Karpas-422 (cell line): ENCODE data around the gene ZSCAN5A. TPM values are rescaled to one million over a fixed set of nuclear protein-coding genes. Genes with fewer than 3 reads are reported as not detected.
"Not testable (repeated sequence)": the region's sequence is repeated elsewhere in the genome, so short reads cannot be mapped to it uniquely, and the experiment has no call there.

Experiments
- DNase-seq: peaks from one replicate; pipeline ENCODE4 v3.0.0-alpha.2; 2015
- H2AFZ ChIP-seq: fragments of 200-600 bp; sonication (generic); 2 replicates; pipeline ENCODE4 v1.6.1; 2014; ENCODE audit warnings: antibody characterized with exemption, low read length, mixed read lengths
- H3K27ac ChIP-seq: fragments of 200-600 bp; sonication (generic); 2 replicates; pipeline ENCODE4 v1.5.1; 2014; ENCODE audit warnings: mild to moderate bottlenecking, low read length, moderate library complexity
- H3K27me3 ChIP-seq: fragments of 200-600 bp; sonication (generic); 2 replicates; pipeline ENCODE4 v1.6.1; 2014; ENCODE audit warnings: low read length, mixed read lengths
- H3K36me3 ChIP-seq: fragments of 200-600 bp; sonication (generic); 2 replicates; pipeline ENCODE4 v1.6.1; 2014; ENCODE audit warnings: low read length, mixed read lengths; ENCODE audit not compliant: insufficient read depth
- H3K4me1 ChIP-seq: fragments of 200-600 bp; sonication (generic); 2 replicates; pipeline ENCODE4 v1.6.1; 2014; ENCODE audit warnings: mild to moderate bottlenecking, low read length, mixed read lengths
- H3K4me2 ChIP-seq: fragments of 200-600 bp; sonication (generic); 2 replicates; pipeline ENCODE4 v1.6.1; 2014; ENCODE audit warnings: low read length, low read depth, mild to moderate bottlenecking; ENCODE audit not compliant: poor library complexity, severe bottlenecking
- H3K4me3 ChIP-seq: fragments of 200-600 bp; sonication (generic); 2 replicates; pipeline ENCODE4 v1.5.1; 2014; ENCODE audit warnings: mild to moderate bottlenecking, antibody characterized with exemption, low read length, mixed read lengths
- H3K79me2 ChIP-seq: fragments of 200-600 bp; sonication (generic); 2 replicates; pipeline ENCODE4 v1.6.1; 2014; ENCODE audit warnings: mild to moderate bottlenecking, low read length, mixed read lengths
- H3K9ac ChIP-seq: fragments of 200-600 bp; sonication (generic); 2 replicates; pipeline ENCODE4 v1.6.0; 2014; ENCODE audit warnings: low read length
- H3K9me2 ChIP-seq: fragments of 200-600 bp; sonication (generic), shearing (Covaris generic); replicated peaks from 2 replicates; pipeline ENCODE4 v1.6.0; 2014; ENCODE audit warnings: mild to moderate bottlenecking, low read length, moderate library complexity; ENCODE audit not compliant: insufficient read depth
- H3K9me3 ChIP-seq: fragments of 300-700, 200-600 bp; sonication (generic); 2 replicates; pipeline ENCODE4 v1.6.1; 2014; ENCODE audit warnings: low read length, mixed read lengths
- H4K20me1 ChIP-seq: fragments of 200-600 bp; sonication (generic); 2 replicates; pipeline ENCODE4 v1.6.1; 2014; ENCODE audit warnings: mild to moderate bottlenecking, antibody characterized with exemption, low read length, low read depth; ENCODE audit not compliant: insufficient read depth
- total RNA-seq: library from RNA; depleted of rRNA; stranded (reverse); fragments of >200 nt; shearing (Covaris generic); gene quantifications from 2 replicates; pipeline ENCODE4 v1.2.3, GENCODE V29; 2014; ENCODE audit warnings: low replicate concordance

Gene ZSCAN5A
- total RNA-seq, 1 experiment from 2014 or later: 14.4 TPM

- H3K4me2 ChIP-seq, H3K9me2 ChIP-seq, H3K9ac ChIP-seq: not testable (repeated sequence)
These were observed 104.6 kb downstream of the ZSCAN5A start for GRCh38 chr19:56210036-56210435.

GRCh38 chr19:56209091-56209490, 105.5 kb downstream of the ZSCAN5A start:
- no peaks in the 10 kb centered on the region for H3K79me2 ChIP-seq
- no peak for DNase-seq
- H3K9me3 ChIP-seq: no peaks in the 10 kb centered on the region
- no peak overlapping the region for H3K9ac ChIP-seq
- no peaks in the 10 kb centered on the region for H3K27me3 ChIP-seq
- H2AFZ ChIP-seq: no peak overlapping the region
- H3K4me1 ChIP-seq: no peaks in the 10 kb centered on the region; the same call in 1 of the 2 replicates
- H4K20me1 ChIP-seq: no peaks in the 10 kb centered on the region
- no peaks in the 10 kb centered on the region for H3K9me2 ChIP-seq
- H3K4me2 ChIP-seq: no peak overlapping the region
- no peaks in the 10 kb centered on the region for H3K36me3 ChIP-seq
- no peak overlapping the region for H3K4me3 ChIP-seq
- no peak overlapping the region for H3K27ac ChIP-seq

More at GRCh38 chr19:56210036-56210435, 104.6 kb downstream of the ZSCAN5A start:
- H3K79me2 ChIP-seq, DNase-seq, H3K9me3 ChIP-seq, H3K27ac ChIP-seq, H3K27me3 ChIP-seq, H2AFZ ChIP-seq, H3K4me1 ChIP-seq, H4K20me1 ChIP-seq, H3K4me3 ChIP-seq, H3K36me3 ChIP-seq: not testable (repeated sequence)

- not testable (repeated sequence) for H3K9me3 ChIP-seq, H3K4me3 ChIP-seq, H3K4me2 ChIP-seq, H3K27ac ChIP-seq, H3K9ac ChIP-seq, H2AFZ ChIP-seq, H3K4me1 ChIP-seq, H3K36me3 ChIP-seq, H3K79me2 ChIP-seq, H4K20me1 ChIP-seq, DNase-seq, H3K9me2 ChIP-seq, H3K27me3 ChIP-seq
These were observed 107.1 kb downstream of the ZSCAN5A start for GRCh38 chr19:56207581-56207980.

- H3K9me2 ChIP-seq: no peaks in the 10 kb centered on the region
- DNase-seq: no peak
- H3K4me1 ChIP-seq: no peaks in the 10 kb centered on the region
- H2AFZ ChIP-seq: no peak within 1 kb of the TSS
- H3K27ac ChIP-seq: no peak within 1 kb of the TSS
- H3K27me3 ChIP-seq: no peaks in the 10 kb centered on the region
- H3K4me3 ChIP-seq: no peak within 1 kb of the TSS
- H3K9ac ChIP-seq: no peak within 1 kb of the TSS
- H3K4me2 ChIP-seq: no peak within 1 kb of the TSS
- H3K79me2 ChIP-seq: no peaks in the 10 kb centered on the region
- no peaks in the 10 kb centered on the region for H3K9me3 ChIP-seq
- no peaks in the 10 kb centered on the region for H3K36me3 ChIP-seq
- no peaks in the 10 kb centered on the region for H4K20me1 ChIP-seq
These were observed 112.7 kb downstream of the ZSCAN5A start, which contains the start of gene ZSCAN5C for GRCh38 chr19:56201973-56202372. Gene ZSCAN5C (plus strand): TSS chr19:56202273. CDS start chr19:56205914, 3,641 bp downstream.

GRCh38 chr19:56199687-56200086, 115.0 kb downstream of the ZSCAN5A start:
- no peak overlapping the region for H3K27ac ChIP-seq
- no peaks in the 10 kb centered on the region for H3K4me1 ChIP-seq
- DNase-seq: no peak
- no peaks in the 10 kb centered on the region for H3K79me2 ChIP-seq
- H3K4me3 ChIP-seq: no peak overlapping the region
- no peaks in the 10 kb centered on the region for H4K20me1 ChIP-seq
- H3K27me3 ChIP-seq: no peaks in the 10 kb centered on the region
- no peak overlapping the region for H3K4me2 ChIP-seq
- H3K36me3 ChIP-seq: no peaks in the 10 kb centered on the region
- no peaks in the 10 kb centered on the region for H3K9me3 ChIP-seq
- H2AFZ ChIP-seq: no peak overlapping the region
- no peaks in the 10 kb centered on the region for H3K9me2 ChIP-seq
- no peak overlapping the region for H3K9ac ChIP-seq

- H3K4me2 ChIP-seq, H3K36me3 ChIP-seq, H3K4me3 ChIP-seq, H3K79me2 ChIP-seq, H3K27ac ChIP-seq, H3K9me2 ChIP-seq, H2AFZ ChIP-seq, H3K27me3 ChIP-seq, DNase-seq, H4K20me1 ChIP-seq, H3K4me1 ChIP-seq, H3K9ac ChIP-seq, H3K9me3 ChIP-seq: not testable (repeated sequence)
These were observed 117.0 kb downstream of the ZSCAN5A start, which contains the start of gene ZSCAN5B for GRCh38 chr19:56197646-56198045. Gene ZSCAN5B (minus strand): TSS chr19:56197783. CDS start chr19:56193052, 4,731 bp downstream.

DNA sequence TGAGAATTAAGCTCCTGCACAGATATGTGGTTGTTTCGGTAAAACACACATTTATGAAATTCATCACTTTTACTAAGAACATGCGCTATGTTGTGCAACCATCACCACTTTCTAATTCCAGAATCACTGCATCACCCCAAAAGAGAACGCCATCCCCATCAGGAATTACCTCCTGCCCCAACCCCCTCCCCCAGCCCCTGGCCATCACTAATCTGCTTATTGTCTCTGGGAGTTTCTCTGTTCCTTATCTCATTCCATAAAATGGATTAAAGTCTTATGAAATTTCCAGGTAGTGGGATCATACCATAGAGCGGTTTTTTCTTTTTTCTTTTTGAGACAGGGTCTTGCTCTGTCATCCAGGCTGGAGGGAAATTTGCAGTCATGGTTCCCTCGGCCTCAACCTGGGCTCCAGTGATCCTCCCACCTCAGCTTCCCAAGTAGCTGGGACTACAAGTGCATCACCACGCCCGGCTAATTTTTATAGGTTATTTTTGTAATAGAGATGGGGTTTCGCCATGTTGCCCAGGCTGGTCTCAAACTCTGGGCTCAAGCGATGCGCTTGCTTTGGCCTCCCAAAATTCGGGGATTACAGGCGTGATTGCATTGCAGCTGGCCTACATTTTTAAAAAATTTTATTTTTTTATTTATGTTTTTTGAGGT, 120.5 kb downstream of the ZSCAN5A start:
- no peaks in the 10 kb centered on the region for H3K36me3 ChIP-seq
- no peak overlapping the region for H2AFZ ChIP-seq
- no peak overlapping the region for H3K27ac ChIP-seq
- H3K9ac ChIP-seq: no peak overlapping the region
- H3K9me3 ChIP-seq: no peaks in the 10 kb centered on the region
- H3K4me2 ChIP-seq: no peak overlapping the region
- H3K79me2 ChIP-seq: no peaks in the 10 kb centered on the region
- no peaks in the 10 kb centered on the region for H3K9me2 ChIP-seq
- no peak for DNase-seq
- H3K4me3 ChIP-seq: no peak overlapping the region
- H3K4me1 ChIP-seq: no peaks in the 10 kb centered on the region
- no peaks in the 10 kb centered on the region for H4K20me1 ChIP-seq
- H3K27me3 ChIP-seq: no peaks in the 10 kb centered on the region

DNA sequence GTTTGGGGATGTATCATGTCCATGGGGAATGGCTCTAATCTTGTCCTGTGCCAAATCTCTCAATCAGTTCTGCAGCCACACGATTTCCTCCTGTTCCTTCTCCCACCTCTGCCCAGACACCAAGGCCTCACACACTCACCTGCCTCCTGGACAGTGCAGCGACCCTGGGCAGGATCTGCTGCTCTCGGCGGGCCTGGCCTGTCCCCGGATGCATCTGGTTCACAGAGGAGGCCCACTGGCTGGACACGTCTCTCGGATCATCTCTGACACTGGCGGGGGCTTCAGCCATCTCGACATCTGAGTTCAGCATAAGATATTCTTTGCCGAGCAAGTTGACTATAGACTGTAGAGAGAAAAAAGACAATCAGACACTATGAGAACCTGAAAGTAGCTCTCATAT, 122.9 kb downstream of the ZSCAN5A start:
- no peaks in the 10 kb centered on the region for H3K36me3 ChIP-seq
- H3K9ac ChIP-seq: no peak overlapping the region
- no peaks in the 10 kb centered on the region for H3K27me3 ChIP-seq
- H3K79me2 ChIP-seq: no peaks in the 10 kb centered on the region
- no peaks in the 10 kb centered on the region for H3K9me3 ChIP-seq
- H3K4me3 ChIP-seq: no peak overlapping the region
- no peak for DNase-seq
- no peak overlapping the region for H3K4me2 ChIP-seq
- no peak overlapping the region for H3K27ac ChIP-seq
- H3K4me1 ChIP-seq: no peaks in the 10 kb centered on the region
- no peaks in the 10 kb centered on the region for H3K9me2 ChIP-seq
- H4K20me1 ChIP-seq: no peaks in the 10 kb centered on the region
- no peak overlapping the region for H2AFZ ChIP-seq
